CD4-positive, alpha-beta T cell treated with Interleukin-10 for 1 hour (primary cell): Measurements from ENCODE around the gene KDM1B.
"Not testable (repeated sequence)": the region's sequence is repeated elsewhere in the genome, so short reads cannot be mapped to it uniquely, and the experiment has no call there.

Source experiments
- DNase-seq: peaks from one replicate; pipeline ENCODE4 v3.0.0-alpha.2; 2020

KDM1B gene

DNA sequence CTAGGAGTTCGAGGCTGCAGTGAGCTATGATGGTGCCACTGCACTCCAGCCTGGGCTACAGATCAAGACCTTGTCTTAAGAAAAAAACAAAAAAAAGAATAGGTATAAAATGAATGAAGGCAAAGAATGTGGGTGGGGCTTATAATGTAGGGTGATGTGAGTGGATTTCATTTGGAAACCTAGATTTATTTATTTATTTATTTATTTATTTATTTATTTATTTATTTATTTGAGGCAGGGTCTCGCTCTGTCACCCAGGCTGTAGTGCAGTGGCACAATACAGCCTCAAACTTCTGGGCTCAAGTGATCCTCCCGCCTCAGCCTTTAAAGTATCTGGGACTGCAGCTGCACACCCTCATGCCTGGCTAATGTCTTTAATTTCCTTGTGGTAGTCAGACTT, 3.8 kb upstream of the KDM1B start:
- DNase-seq = not testable (repeated sequence)

DNA sequence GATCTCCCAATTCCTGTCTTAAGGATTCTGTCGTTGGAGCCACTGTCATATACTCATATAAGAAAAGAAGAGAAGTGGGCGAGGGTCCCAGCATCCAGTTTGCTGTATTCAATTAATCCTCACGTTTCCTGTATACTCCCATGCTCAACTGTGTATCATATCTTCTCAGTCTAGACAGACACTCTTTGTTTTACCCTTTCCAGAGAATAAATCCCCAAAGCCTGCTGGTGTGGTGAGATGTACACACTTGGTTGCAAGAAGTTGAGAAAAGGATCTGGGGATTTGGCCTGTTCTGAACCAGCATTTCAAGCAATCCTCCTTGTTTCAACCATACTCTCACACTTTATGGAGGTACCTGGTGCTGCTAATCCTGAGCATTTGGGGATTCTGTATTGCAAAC, 3.4 kb upstream of the KDM1B start:
- DNase-seq = no peak

- DNase-seq = no peak
Measured at GRCh38 chr6:18153311-18153703, 1.9 kb upstream of the KDM1B start.

GRCh38 chr6:18154507-18155149, 594 bp upstream of the KDM1B start, which contains the start of gene TPMT:
Gene TPMT, minus strand, starts transcription at chr6:18155077. Its CDS starts 5,950 bp downstream, at chr6:18149127.
- DNase-seq = no peak

- DNase-seq = peak; percentile 58
Measured at GRCh38 chr6:18155864-18156421, 721 bp downstream of the KDM1B start.

DNA sequence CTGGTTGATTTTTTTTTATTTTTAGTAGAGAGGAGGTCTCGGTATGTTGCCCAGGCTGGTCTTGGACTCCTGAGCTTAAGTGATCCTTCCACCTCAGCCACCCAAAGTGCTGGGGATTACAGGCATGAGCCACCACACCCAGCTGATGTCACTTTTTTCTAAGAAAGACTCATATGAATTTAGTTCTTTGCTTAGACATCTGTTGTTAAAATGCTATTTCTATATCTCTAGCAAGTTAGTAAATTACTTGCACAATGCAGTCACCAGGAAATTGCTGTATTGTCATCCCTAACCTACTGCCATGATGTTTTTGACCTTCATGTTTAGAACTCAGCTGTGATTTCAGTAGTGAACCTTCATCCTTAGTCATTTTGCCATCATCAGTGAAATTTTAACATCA, 5.7 kb downstream of the KDM1B start:
- DNase-seq = no peak

GRCh38 chr6:18161431-18161830, 6.2 kb downstream of the KDM1B start:
- DNase-seq = no peak

GRCh38 chr6:18162401-18162800, 7.2 kb downstream of the KDM1B start:
- no peak for DNase-seq

DNA sequence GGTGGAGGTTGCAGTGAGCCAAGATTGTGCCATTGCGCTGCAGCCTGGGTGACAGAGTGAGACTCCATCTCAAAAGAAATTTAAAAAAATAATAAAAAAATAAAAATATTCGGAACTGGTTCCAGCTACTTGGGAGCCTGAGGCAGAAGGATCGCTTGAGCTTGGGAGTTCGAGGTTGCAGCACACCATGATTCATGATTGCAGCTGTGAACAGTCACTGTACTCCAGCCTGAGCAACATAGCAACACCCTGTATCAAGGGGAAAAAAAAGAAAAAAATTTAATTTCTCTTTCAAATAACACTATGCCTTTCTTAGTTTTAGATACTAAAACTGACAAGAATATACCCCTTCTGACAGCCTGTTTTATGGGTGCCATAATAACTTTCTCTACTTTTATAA, 10.5 kb downstream of the KDM1B start:
- DNase-seq = no peak

DNA sequence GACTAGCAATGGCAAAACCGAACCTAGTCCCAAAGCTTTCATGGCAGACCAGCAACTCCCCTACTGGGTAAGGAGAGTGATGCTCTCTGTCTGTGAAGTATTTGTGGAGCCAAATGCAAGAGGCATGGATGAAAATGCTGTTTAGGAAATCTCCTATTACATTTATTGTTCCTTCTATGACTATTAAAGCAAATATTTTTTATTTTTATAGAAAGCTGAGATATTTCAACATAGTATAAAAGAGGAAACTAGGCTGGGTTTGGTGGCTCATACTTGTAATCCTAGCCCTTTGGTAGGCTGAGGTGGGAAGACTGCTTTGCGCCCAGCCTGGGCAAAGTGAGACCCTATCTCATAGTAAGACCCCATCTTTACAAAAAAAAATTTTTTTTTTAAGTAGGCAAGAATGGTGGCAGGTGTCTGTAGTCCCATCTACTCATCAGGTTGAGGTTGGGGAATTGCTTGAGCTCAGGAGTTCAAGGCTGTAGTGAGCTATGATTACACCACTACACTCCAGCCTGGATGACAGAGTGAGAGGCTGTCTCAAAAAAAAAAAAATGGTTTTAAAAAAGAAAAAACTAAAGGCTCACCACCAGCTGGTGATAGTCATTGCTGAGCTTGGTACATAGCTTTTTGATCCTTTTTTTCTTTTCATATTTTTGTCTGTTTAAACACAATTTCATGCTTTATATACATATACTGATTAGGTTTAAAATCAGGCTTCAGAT, 11.3 kb downstream of the KDM1B start:
- DNase-seq = no peak

- no peak for DNase-seq
Measured at GRCh38 chr6:18168264-18168663, 13.0 kb downstream of the KDM1B start.

DNA sequence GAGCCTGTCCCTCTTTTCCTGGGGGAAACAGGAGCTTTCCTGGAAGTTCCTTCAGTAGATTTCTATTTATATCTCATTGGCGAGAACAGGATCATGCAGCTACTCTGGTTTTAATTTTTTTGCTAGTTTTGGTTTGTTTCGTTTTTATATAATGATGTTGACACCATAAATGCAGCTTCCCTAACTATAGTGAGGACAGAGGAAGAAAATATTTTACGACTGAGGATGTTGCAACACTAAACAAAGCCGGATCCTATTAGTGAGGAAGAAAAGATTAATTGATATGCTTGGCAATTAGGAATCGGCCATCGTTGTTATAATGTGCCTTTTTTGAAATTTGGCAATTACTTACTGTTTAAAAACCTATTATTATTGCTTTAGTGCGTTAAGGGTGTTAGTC, 16.6 kb downstream of the KDM1B start:
- no peak for DNase-seq

DNA sequence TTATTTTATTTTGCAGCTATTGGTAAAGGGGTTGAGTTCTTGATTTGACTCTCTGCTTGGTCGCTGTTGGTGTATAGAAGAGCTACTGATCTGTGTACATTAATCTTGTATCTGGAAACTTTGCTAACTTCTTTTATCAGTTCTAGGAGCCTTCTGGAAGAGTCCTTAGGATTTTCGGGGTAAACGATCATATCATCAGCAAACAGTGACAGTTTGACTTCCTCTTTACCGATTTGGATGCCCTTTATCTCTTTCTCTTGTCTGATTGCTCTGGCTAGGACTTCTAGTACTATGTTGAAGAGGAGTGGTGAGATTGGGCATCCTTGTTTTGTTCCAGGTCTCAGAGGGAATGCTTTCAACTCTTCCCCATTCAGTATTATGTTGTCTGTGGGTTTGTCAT, 21.0 kb downstream of the KDM1B start:
- not testable (repeated sequence) for DNase-seq

DNA sequence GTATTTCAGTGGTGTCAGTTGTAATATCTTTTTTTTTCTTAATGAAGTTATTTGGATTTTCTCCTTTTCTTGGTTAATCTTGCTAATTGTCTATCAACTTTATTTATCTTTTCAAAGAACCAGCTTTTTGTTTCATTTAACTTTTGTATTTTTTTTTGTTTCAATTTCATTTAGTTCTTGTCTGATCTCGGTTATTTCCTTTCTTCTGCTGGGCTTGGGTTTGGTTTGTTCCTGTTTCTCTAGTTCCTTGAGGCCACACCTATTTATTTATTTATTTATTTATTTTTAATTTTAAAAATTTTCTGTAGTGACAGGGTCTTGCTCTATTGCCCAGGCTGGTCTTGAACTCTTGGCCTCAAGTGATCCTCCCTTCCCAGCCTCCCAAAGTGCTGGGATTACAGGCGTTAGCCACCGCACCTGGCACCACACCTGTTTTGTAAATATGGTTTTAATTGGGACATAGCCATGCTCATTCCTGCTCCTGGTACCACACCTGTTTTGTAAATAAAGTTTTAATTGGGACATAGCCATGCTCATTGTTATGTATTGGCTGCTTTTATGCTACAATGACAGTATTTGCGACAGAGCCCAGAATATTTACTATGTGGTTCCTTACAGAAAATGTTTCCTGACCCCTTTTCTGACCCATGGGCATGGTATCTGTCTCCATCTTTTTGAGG, 22.2 kb downstream of the KDM1B start:
- no peak for DNase-seq

GRCh38 chr6:18178960-18179615, 23.9 kb downstream of the KDM1B start:
- DNase-seq = no peak

DNA sequence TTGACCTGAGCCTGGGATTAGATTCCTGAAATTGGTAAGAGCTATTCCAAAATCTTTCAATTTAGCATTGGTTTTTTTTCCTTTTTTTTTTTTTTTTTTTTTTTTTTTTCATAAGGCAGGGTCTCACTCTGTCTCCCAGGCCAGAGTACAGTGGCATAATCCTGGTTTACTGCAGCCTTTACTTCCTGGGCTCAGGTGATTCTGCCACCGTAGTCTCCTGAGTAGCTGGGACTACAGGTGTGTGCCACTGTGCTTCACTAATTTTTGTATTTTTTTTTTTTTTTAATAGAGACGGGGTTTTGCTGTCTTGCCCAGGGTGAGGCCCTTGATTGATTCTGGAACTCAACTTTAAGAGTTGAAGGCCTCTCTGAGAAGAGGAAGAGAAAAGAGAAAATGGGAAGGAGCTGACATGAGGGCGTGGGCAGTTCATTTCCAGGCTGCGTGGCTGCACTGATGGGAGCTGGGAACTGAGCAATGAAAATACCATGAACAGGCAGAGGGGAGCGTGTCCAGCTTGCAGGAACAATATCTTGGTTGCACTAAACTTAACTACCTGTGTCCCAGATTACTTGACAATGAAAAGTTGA, 24.6 kb downstream of the KDM1B start:
- no peak for DNase-seq

DNA sequence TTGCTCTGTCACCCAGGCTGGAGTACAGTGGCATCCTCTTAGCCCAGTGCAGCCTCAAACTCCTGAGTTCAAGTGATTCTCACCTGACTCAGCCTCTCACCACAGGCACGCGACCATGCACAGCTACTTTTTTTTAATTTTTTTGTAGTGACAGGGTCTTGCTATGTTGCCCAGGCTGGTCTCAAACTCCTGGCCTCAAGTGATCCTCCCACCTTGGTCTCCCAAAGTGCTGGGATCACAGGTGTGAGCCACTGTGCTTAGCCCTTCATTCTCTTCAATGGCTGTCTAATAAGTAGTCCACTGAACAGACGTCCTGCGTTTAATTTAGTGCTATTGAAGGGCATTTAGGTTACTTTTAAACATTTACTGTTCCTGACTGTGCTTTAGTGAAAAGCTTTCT, 27.3 kb downstream of the KDM1B start:
- no peak for DNase-seq

DNA sequence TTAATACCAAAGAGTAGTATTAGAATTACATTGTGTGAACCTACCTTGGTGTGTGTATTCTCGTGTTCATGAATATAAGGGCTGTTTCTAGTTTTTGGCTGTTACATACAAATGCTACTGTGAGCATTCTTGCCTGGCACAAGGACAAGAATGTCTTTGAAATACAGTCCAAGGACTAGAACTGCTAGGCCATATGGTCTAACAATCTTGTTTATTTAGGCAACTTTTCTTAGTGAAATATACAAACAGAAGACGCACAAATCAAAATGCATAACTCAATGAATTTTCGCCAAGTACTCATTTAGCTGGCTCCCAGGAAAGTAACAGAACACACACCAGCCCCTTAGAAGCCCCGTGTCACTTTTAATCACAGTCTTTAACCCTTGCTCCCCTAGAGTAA, 28.5 kb downstream of the KDM1B start:
- no peak for DNase-seq

- no peak for DNase-seq
Measured at GRCh38 chr6:18185624-18186023, 30.4 kb downstream of the KDM1B start.

GRCh38 chr6:18186033-18186432, 30.8 kb downstream of the KDM1B start:
- no peak for DNase-seq

- no peak for DNase-seq
Measured at GRCh38 chr6:18186540-18187250, 31.5 kb downstream of the KDM1B start.

DNA sequence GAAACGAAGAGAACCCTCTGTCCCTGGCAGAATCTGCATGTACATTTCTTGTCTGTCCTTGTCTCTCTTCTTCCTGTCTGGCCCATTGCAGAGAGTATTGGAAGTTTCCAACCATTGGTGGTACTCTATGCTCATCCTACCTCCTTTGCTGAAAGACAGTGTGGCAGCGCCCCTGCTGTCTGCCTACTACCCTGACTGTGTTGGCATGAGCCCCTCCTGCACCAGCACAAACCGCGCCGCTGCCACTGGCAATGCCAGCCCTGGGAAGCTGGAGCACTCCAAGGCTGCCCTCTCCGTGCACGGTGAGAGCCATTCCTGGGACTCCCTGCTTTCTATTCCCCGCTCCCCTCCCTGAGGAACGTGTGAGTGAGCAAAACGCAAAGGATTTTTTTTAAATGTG, 32.5 kb downstream of the KDM1B start:
- DNase-seq = no peak
